CD4-positive, alpha-beta T cell (primary cell): Measurements from ENCODE around the gene ORAI2. TPM values are rescaled to one million over a fixed set of nuclear protein-coding genes. Genes with fewer than 3 reads are reported as not detected.
"Not testable (repeated sequence)": the region's sequence is repeated elsewhere in the genome, so short reads cannot be mapped to it uniquely, and the experiment has no call there.

Experiments used
- ATAC-seq: fragments of 200-7000 bp; cut with Tn5 transposase; one replicate; pipeline ENCODE4 v1.10.0; 2022; ENCODE audit warnings: mild to moderate bottlenecking; ENCODE audit not compliant: poor library complexity
- CTCF ChIA-PET: fragments of 350-600 bp; sonication (Branson Sonifier 250); formaldehyde crosslinking; loops from one replicate; lab custom pipeline; 2021; ENCODE audit warnings: antibody characterized with exemption, inconsistent platforms; lab: Charles Lee
- POLR2A ChIA-PET: fragments of 350-600 bp; sonication (Branson Sonifier 250); formaldehyde crosslinking; loops from one replicate; lab custom pipeline; 2021; ENCODE audit warnings: antibody characterized with exemption, inconsistent platforms; lab: Charles Lee
- DNase-seq, 14 experiments: peaks; one replicate each; pipeline ENCODE4 v3.0.0-alpha.2; 2013 to 2020; ENCODE audit warnings: mixed read lengths in 2 of 14
- H3K27ac ChIP-seq, 2 donors: one replicate each; pipeline versions ENCODE4 v1.5.1 to v1.7.0; 2013; ENCODE audit warnings: low read length in 2 of 2, low read depth in 1 of 2, mild to moderate bottlenecking in 1 of 2
- H3K27me3 ChIP-seq, 2 experiments: 1 replicate in 1 of 2; 2 replicates in 1 of 2; pipeline versions ENCODE4 v1.6.1 to v1.7.0; 2013; ENCODE audit warnings: low read length in 2 of 2, control low read depth in 1 of 2, mild to moderate bottlenecking in 1 of 2, moderate library complexity in 1 of 2; ENCODE audit not compliant: insufficient read depth in 2 of 2, control insufficient read depth in 1 of 2
- H3K36me3 ChIP-seq: one replicate; pipeline ENCODE4 v1.6.1; 2013; ENCODE audit warnings: low read length, control low read depth; ENCODE audit not compliant: insufficient read depth
- H3K4me1 ChIP-seq: one replicate; pipeline ENCODE4 v1.6.1; 2013; ENCODE audit warnings: low read length, control low read depth; ENCODE audit not compliant: insufficient read depth
- H3K4me3 ChIP-seq: one replicate; pipeline ENCODE4 v1.5.1; 2013; ENCODE audit warnings: mild to moderate bottlenecking, low read length, moderate library complexity
- H3K9me3 ChIP-seq, 2 experiments: 1 replicate in 1 of 2; 2 replicates in 1 of 2; pipeline versions ENCODE4 v1.6.1 to v1.7.0; 2013; ENCODE audit warnings: low read length in 2 of 2, mild to moderate bottlenecking in 2 of 2, control low read depth in 1 of 2, moderate library complexity in 1 of 2; ENCODE audit not compliant: control insufficient read depth in 1 of 2, insufficient read depth in 1 of 2
- H3K27ac Mint-ChIP-seq: one replicate; pipeline ENCODE4 v1.8.0; 2020; ENCODE audit warnings: mixed read lengths
- H3K27me3 Mint-ChIP-seq: one replicate; pipeline ENCODE4 v1.8.0; 2021; ENCODE audit warnings: mixed read lengths
- H3K36me3 Mint-ChIP-seq: one replicate; pipeline ENCODE4 v1.8.0; 2021; ENCODE audit warnings: low read depth, mixed read lengths
- H3K4me1 Mint-ChIP-seq: one replicate; pipeline ENCODE4 v1.8.0; 2021; ENCODE audit warnings: low read depth, mixed read lengths
- H3K4me3 Mint-ChIP-seq: one replicate; pipeline ENCODE4 v1.8.0; 2020; ENCODE audit warnings: mild to moderate bottlenecking, mixed read lengths
- H3K9me3 Mint-ChIP-seq: one replicate; pipeline ENCODE4 v1.8.0; 2020; ENCODE audit warnings: mixed read lengths
- CTCF ChIP-seq: fragments of 200-600 bp; IDR thresholded peaks from one replicate; pipeline ENCODE4 v1.8.0; 2022; ENCODE audit warnings: antibody characterized with exemption, mild to moderate bottlenecking
- intact Hi-C, 2 experiments: fragments of 100-400 bp; cut with DNase I in 1 of 2; cut with micrococcal nuclease in 1 of 2; formaldehyde crosslinking; loops; one replicate each; pipeline versions ENCODE4 v1.15.1 to v1.9.0; 2023 to 2025; cut with DNase I, micrococcal nuclease
- total RNA-seq, 174 experiments: library from RNA in 2 of 174; stranded (reverse) in 2 of 174; gene quantifications; one replicate each; pipeline ENCODE4 v1.2.3 and lab custom pipeline; 2021 to 2026

ORAI2 gene
- total RNA-seq, 2 experiments from 2014 or later = 12.3 to 16.5 TPM

- peak overlapping the region; percentile 61 for H3K27ac Mint-ChIP-seq
- intact Hi-C loops = loop anchor here (1.0 kb wide), 1 partner anchor 46 kb away; no protein-coding TSS in a partner anchor
Measured at GRCh38 chr7:102404005-102404861, 29.1 kb upstream of the ORAI2 start.

GRCh38 chr7:102404862-102405188 lies 28.6 kb upstream of the ORAI2 start:
- not testable (repeated sequence) for H3K27me3 ChIP-seq, H3K4me3 Mint-ChIP-seq, H3K4me3 ChIP-seq, DNase-seq, H3K27me3 Mint-ChIP-seq, H3K4me1 Mint-ChIP-seq, H3K9me3 ChIP-seq, ATAC-seq, H3K4me1 ChIP-seq, H3K27ac ChIP-seq, H3K9me3 Mint-ChIP-seq
- H3K27ac Mint-ChIP-seq = peak overlapping the region; percentile 61
- POLR2A ChIA-PET = interaction anchor here (0.9 to 1.1 kb wide), 7 partner anchors 9 to 61 kb away, joined by 3 to 6 read pairs (median 4); partner anchors contain the start of genes ORAI2 and PRKRIP1
- peaks cover 83% of the 10 kb centered on the region for H3K36me3 ChIP-seq
- intact Hi-C loops = loop anchor here (1.0 kb wide), 1 partner anchor 45 kb away; no protein-coding TSS in a partner anchor
- peaks cover 95% of the 10 kb centered on the region for H3K36me3 Mint-ChIP-seq
- CTCF ChIA-PET = interaction anchor here (0.7 to 1.6 kb wide), 13 partner anchors 9 to 61 kb away, joined by 3 to 13 read pairs (median 5); partner anchors contain the start of genes ALKBH4, LRWD1, ORAI2 and PRKRIP1

More at GRCh38 chr7:102404005-102404861, 29.1 kb upstream of the ORAI2 start:
- no peak overlapping the region for H3K4me3 Mint-ChIP-seq
- peaks cover 4% of the 10 kb centered on the region for H3K4me1 ChIP-seq
- peak; percentile 82 for TF ChIP-seq CTCF
- ATAC-seq = peak; percentile 100
- peaks cover 95% of the 10 kb centered on the region for H3K36me3 Mint-ChIP-seq
- peaks cover 7% of the 10 kb centered on the region for H3K4me1 Mint-ChIP-seq
- no peaks in the 10 kb centered on the region for H3K9me3 ChIP-seq
- H3K4me3 ChIP-seq = no peak overlapping the region
- ChIA-PET POLR2A (interaction anchor here (0.9 to 1.1 kb wide), 7 partner anchors 8 to 61 kb away, joined by 3 to 6 read pairs (median 4); partner anchors contain the start of genes ORAI2 and PRKRIP1), CTCF (interaction anchor here (0.6 to 1.6 kb wide), 14 partner anchors 8 to 62 kb away, joined by 3 to 13 read pairs (median 4); partner anchors contain the start of genes ALKBH4, LRWD1, ORAI2 and PRKRIP1)
- peak in 11 of 14 experiments; percentile 24 to 83 (median 41) for DNase-seq
- H3K27ac ChIP-seq = no peak overlapping the region
- H3K9me3 Mint-ChIP-seq = no peaks in the 10 kb centered on the region
- H3K27me3 Mint-ChIP-seq = no peaks in the 10 kb centered on the region
- H3K27me3 ChIP-seq = no peaks in the 10 kb centered on the region
- H3K36me3 ChIP-seq = peaks cover 85% of the 10 kb centered on the region

GRCh38 chr7:102407910-102408309 lies 25.5 kb upstream of the ORAI2 start:
- H3K4me3 ChIP-seq = no peak overlapping the region
- no peaks in the 10 kb centered on the region for H3K27me3 ChIP-seq
- H3K27me3 Mint-ChIP-seq = no peaks in the 10 kb centered on the region
- ATAC-seq = no peak
- no peak overlapping the region for H3K4me3 Mint-ChIP-seq
- no peaks in the 10 kb centered on the region for H3K9me3 Mint-ChIP-seq
- peaks cover 97% of the 10 kb centered on the region for H3K36me3 Mint-ChIP-seq
- no peak for DNase-seq
- ChIA-PET POLR2A (interaction anchor here (0.7 kb wide), 1 partner anchor 42 kb away, joined by 3 read pairs; no protein-coding TSS in a partner anchor), CTCF (no interaction called here)
- intact Hi-C loops = no loop called here
- H3K9me3 ChIP-seq = peaks cover 0 to 3% of the 10 kb centered on the region in 2 experiments
- no peak for TF ChIP-seq CTCF
- peaks cover 10% of the 10 kb centered on the region for H3K4me1 ChIP-seq
- H3K27ac Mint-ChIP-seq = no peak overlapping the region
- H3K4me1 Mint-ChIP-seq = peaks cover 12% of the 10 kb centered on the region
- peaks cover 65% of the 10 kb centered on the region for H3K36me3 ChIP-seq
- no peak overlapping the region for H3K27ac ChIP-seq

GRCh38 chr7:102408530-102408929 lies 24.8 kb upstream of the ORAI2 start:
- H3K4me3 ChIP-seq, ATAC-seq, H3K4me3 Mint-ChIP-seq, H3K27me3 ChIP-seq, H3K9me3 Mint-ChIP-seq, DNase-seq, H3K27ac Mint-ChIP-seq, CTCF ChIA-PET, H3K9me3 ChIP-seq, H3K27me3 Mint-ChIP-seq, POLR2A ChIA-PET, intact Hi-C loops, H3K27ac ChIP-seq: not testable (repeated sequence)
- H3K4me1 Mint-ChIP-seq = peaks cover 16% of the 10 kb centered on the region
- H3K36me3 ChIP-seq = peaks cover 62% of the 10 kb centered on the region
- H3K36me3 Mint-ChIP-seq = peaks cover 96% of the 10 kb centered on the region
- peaks cover 12% of the 10 kb centered on the region for H3K4me1 ChIP-seq
